Motor neuron (in vitro differentiated cells): ENCODE data around the gene POLR3E. TPM values are rescaled to one million over a fixed set of nuclear protein-coding genes. Genes with fewer than 3 reads are reported as not detected.
A peak's percentile ranks its signal among the peaks of the same experiment; 100 is the strongest.
"Not testable (repeated sequence)": the region's sequence is repeated elsewhere in the genome, so short reads cannot be mapped to it uniquely, and the experiment has no call there.

Experiments
- ATAC-seq, 8 experiments: fragments of 200-7000 bp; cut with Tn5 transposase; replicated peaks in 6 of 8; 2 replicates each; pipeline ENCODE4 v1.8.0; 2021; ENCODE audit warnings: mild to moderate bottlenecking in 8 of 8, moderate library complexity in 8 of 8
- H3K27ac ChIP-seq, 2 donors: fragments of 250-450 bp; sonication (Bioruptor Pico); 2 replicates each; pipeline ENCODE4 v1.9.0; 2021; ENCODE audit warnings: antibody characterized with exemption in 2 of 2, mild to moderate bottlenecking in 2 of 2, moderate library complexity in 1 of 2
- H3K4me1 ChIP-seq, 2 donors: fragments of 250-450 bp; sonication (Bioruptor Pico); replicated peaks in 1 of 2; 2 replicates each; pipeline ENCODE4 v1.6.1; 2021; ENCODE audit warnings: antibody characterized with exemption in 2 of 2, mild to moderate bottlenecking in 2 of 2, moderate library complexity in 1 of 2
- H3K4me3 ChIP-seq, 5 donors: fragments of 250-450 bp; sonication (Bioruptor Pico); 2 replicates each; pipeline ENCODE4 v1.9.0; 2021; ENCODE audit warnings: antibody characterized with exemption in 5 of 5, mild to moderate bottlenecking in 5 of 5, moderate library complexity in 4 of 5
- WGBS, 10 experiments: fragments of 450-650 bp; shearing (Covaris generic); methylation state at CpG; one replicate each; pipeline ENCODE4 v1.0.0; 2022; 5-methylcytosine and 5-hydroxymethylcytosine counted together
- in situ Hi-C, 9 experiments: fragments of 400-800 bp; cut with MboI; loops; one replicate each; pipeline ENCODE4 v1.15.0; 2021; ENCODE audit warnings: low sequenced_read_pairs in 9 of 9, low pct_unique_long_range_greater_than_20kb in 2 of 9; ENCODE audit not compliant: unreplicated experiment in 9 of 9
- total RNA-seq, 8 experiments: library from RNA; unstranded; fragments of 300-600 nt; gene quantifications; 2 replicates each; pipeline versions ENCODE4 v1.2.3 to v1.2.4, GENCODE V29; 2022

Gene POLR3E
- total RNA-seq, 8 experiments from 2014 or later: 20.0 to 65.8 (median 39.4) TPM

DNA sequence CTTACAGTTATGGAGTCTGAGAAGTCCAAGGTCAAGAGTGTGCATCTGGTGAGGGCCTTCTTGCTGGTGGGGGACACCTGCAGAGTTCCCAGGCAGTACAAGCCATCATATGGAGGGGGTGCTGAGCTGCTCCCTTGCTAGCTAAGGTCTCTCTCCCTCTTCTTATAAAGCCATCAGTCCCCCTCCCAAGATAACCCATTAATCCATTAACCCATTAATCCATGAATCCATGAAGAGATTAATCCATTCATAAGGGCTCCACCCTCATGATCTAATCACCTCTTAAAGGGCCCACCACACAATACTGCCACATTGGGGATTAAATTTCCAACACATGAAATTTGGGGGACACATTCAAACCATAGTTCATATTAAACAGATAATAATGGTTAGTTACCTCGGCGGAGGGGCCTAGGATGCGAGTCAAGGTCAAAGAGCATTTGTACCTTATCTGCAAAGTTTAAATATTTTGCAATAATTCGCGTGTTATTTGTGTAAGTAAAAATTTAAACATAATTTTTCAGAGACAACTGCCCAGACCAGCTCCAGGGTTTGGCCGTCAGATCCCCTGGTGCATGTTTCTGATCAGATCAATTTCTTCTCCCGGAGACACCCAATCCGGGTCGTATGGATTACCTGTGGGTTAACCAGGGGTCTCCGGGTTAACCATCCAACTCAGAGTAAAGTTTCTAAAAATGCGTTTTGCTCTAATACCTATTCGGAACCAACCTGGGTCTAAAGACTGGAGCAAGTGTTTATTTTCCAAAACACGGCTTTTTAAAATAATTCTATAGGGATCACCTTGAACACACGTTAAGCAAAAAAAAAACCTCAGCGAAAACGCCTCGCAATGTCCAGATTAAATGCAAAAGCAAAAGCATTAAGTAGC is 740 bp upstream of the POLR3E start:
- WGBS, 10 experiments: 0 to 7% (median 0%) methylated on average over 1 to 16 of the region's 17 CpGs; no CpG with 5 or more reads in 1 of the 10 experiments
- no peak for ATAC-seq
- peak overlapping the region in 1 of 2 donors; percentile 1 for H3K27ac ChIP-seq
- peaks cover 16 to 17% of the 10 kb centered on the region in 2 donors for H3K4me1 ChIP-seq
- peak overlapping the region; percentile 54 to 86 (median 68) for H3K4me3 ChIP-seq
- in situ Hi-C loops: loop anchor here in 5 of 9 experiments (10.0 kb wide), 2 partner anchors 92 to 292 kb away; partner anchors contain the start of genes EEF2K (in 4 of the 5), MOSMO (in 1 of the 5) and PDZD9 (in 1 of the 5)

DNA sequence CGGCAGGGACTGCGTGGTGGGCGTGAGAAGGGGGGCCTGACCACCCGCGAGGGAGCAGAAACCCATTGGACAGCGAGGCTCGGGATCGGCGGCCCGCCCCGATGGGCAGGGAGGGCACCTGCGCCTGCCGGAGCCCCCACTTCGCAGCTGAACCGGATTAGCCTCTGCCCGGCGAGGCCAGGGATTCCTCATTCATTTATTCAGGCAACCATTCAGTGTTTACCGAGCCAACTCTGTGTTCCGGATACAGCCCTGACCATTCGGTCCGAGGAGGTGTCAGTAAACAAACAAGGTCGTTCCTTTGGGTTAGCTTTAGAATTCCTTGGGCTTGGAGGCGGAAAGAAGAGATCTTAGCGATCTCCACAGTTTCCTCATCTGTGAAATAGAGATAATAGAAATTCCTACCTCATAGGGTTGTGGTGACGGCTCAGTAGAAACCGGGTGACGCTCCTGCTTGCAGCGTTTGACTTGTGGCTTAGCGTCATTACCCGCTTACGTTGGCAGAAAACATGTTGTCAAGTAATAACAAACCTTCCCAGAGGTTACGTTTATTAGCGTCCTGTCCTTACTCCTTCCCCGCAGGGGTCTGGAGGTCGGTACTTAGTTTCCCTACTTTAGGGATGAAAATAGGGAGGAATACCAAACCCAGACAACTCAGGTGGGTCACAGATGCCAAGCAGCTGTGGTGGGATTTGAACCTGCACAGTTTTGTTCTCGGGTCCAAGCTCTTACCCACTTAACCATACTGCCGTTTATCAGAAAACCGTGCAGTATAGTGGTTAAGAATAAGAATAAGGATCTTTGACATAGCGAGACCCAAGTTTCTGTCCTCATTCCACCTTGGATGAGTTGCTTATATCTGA is 893 bp downstream of the POLR3E start:
- H3K27ac ChIP-seq: peak overlapping the region; percentile 91 to 97
- WGBS, 10 experiments: 0 to 13% (median 2%) methylated on average over 3 to 23 of the region's 39 CpGs; no CpG with 5 or more reads in 1 of the 10 experiments
- H3K4me1 ChIP-seq: peaks cover 0 to 3% of the 10 kb centered on the region in 2 donors
- in situ Hi-C loops: loop anchor here in 5 of 9 experiments (10.0 kb wide), 2 partner anchors 93 to 293 kb away; partner anchors contain the start of genes EEF2K (in 4 of the 5), MOSMO (in 1 of the 5) and PDZD9 (in 1 of the 5)
- H3K4me3 ChIP-seq: peak overlapping the region; percentile 54 to 86 (median 68)
- peak; percentile 35 to 62 (median 48) for ATAC-seq

DNA sequence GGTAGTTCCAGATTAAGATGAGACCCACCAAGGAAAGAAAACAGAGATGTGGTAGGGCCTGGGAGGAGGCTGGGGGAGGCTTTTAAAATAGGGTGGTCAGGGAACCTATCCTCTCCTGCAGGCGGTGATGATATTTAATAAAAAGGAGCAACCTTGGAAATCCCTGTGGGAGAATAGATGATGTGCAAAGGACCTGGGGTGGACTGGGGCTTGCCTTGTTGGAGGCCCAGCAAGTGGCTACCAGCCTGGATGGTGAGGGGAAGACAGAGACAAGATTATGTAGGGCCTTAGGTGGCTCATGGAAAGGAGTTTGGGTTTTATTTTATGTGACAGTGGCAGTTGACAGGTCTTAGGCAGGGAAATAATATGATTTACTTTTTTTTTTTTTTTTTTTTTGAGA is 1.8 kb downstream of the POLR3E start:
- in situ Hi-C loops: loop anchor here in 5 of 9 experiments (10.0 kb wide), 2 partner anchors 94 to 294 kb away; partner anchors contain the start of genes EEF2K (in 4 of the 5), MOSMO (in 1 of the 5) and PDZD9 (in 1 of the 5)
- H3K27ac ChIP-seq: no peak overlapping the region
- peaks cover 0 to 3% of the 10 kb centered on the region in 2 donors for H3K4me1 ChIP-seq
- H3K4me3 ChIP-seq: peak overlapping the region in 1 of 5 donors; percentile 54
- 80 to 100% (median 100%) methylated on average over 1 of the region's 1 CpG; no CpG with 5 or more reads in 7 of the 10 experiments for WGBS, 10 experiments
- ATAC-seq: no peak

- H3K27ac ChIP-seq: no peak overlapping the region
- WGBS, 10 experiments: 30 to 93% (median 57%) methylated on average over 2 to 7 of the region's 8 CpGs; no CpG with 5 or more reads in 2 of the 10 experiments
Measured at GRCh38 chr16:22300427-22301071, 3.3 kb downstream of the POLR3E start.

DNA sequence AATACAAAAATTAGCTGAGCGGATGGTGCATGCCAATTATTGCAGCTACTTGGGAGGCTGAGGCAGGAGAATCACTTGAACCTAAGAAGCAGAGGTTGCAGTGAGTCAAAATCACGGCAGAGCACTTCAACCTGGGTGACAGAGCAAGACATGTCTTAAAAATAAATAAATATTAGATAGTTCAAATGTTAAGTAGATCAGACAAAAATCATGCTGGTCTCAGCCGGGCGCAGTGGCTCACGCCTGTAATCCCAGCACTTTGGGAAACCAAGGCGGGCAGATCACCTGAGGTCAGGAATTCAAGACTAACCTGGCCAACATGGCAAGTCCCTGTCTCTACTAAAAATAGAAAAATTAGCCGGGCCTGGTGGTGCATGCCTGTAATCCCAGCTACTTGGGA is 4.2 kb downstream of the POLR3E start:
- 60 to 100% (median 100%) methylated on average over 1 to 6 of the region's 7 CpGs; no CpG with 5 or more reads in 2 of the 10 experiments for WGBS, 10 experiments
- H3K4me1 ChIP-seq, in situ Hi-C loops, ATAC-seq, H3K27ac ChIP-seq, H3K4me3 ChIP-seq: not testable (repeated sequence)

More at GRCh38 chr16:22300427-22301071, 3.3 kb downstream of the POLR3E start:
- in situ Hi-C loops: no loop called here
- Histone ChIP-seq H3K4me1 (peaks cover 0 to 3% of the 10 kb centered on the region in 2 donors), H3K4me3 (no peak overlapping the region)
- ATAC-seq: peak in 2 of 8 experiments; percentile 6 to 7

DNA sequence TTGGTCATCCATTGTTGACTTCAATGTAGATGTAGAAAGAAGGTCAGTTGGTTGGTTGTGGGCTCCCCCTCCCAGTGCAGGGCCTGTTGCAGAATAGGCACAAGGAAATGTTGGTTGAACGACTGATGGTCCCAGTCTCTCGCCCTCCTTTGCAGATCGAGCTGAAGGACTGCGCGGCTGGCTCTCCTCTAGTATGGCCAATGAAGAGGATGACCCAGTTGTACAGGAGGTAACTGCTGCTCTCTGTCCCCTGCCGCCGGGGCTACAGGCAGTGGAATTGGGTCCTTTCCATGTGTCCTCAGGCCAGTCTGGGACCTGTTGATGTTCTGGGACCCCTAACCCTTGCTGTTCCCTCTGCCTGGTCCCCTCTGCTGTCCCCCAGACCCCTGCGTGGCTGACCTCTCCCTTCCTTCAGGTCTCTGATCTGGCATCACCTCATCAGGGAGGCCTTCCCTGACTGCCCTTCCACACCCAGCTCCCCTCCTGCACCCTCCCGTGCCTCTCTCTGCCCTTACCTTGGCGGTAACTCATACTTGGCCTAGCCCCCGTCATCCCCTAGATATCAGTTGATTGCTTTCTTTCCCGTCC is 5.7 kb downstream of the POLR3E start:
- in situ Hi-C loops: no loop called here
- WGBS, 10 experiments: 80 to 100% (median 88%) methylated on average over 1 to 6 of the region's 12 CpGs; no CpG with 5 or more reads in 5 of the 10 experiments
- Histone ChIP-seq H3K4me1 (no peaks in the 10 kb centered on the region), H3K4me3 (no peak overlapping the region), H3K27ac (no peak overlapping the region)
- no peak for ATAC-seq

DNA sequence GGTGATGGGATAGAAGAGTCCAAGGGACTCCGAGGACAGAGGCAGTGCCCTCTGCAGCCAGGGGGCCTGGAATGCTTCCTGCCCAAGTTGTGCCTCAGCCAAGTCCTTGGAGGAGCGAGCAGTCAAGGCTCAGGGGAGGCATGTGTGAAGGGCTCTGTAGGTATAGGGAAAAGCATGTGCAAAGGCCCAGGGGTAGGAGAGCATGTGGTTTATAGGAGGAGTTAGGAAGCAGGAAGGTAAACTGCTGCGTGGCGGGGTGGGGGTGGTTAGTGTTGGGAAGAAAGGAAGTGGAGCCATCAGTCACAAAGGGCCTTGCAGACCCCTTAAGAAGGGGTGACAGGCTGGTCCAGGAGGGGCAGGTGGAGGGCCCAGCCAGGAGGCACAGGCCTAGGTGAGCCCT is 7.2 kb downstream of the POLR3E start:
- Histone ChIP-seq H3K4me3 (no peak overlapping the region), H3K27ac (no peak overlapping the region), H3K4me1 (no peaks in the 10 kb centered on the region)
- in situ Hi-C loops: no loop called here
- 100% methylated on average over 1 to 2 of the region's 4 CpGs; no CpG with 5 or more reads in 5 of the 10 experiments for WGBS, 10 experiments
- no peak for ATAC-seq

DNA sequence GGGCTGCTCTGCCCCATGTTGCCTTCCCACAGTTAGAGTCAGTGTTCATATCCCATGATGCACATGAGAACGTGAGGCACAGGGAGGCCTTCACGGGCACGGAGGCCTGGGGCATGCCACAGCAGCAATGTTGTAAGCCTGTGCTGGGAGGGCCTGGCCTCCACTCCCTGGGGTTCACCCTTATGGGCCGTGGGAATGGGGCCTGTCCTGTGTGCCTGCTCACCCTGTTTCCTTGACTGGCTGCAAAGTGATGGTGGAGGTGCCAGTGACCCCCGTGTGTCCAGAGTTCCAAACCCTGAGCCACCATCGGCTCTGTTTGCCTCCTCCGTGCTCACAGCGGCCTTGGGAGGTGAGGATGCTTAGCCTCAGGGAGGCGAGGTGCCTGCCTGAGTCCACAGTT is 9.6 kb downstream of the POLR3E start:
- in situ Hi-C loops: no loop called here
- WGBS, 10 experiments: 68 to 100% (median 94%) methylated on average over 1 to 3 of the region's 9 CpGs; no CpG with 5 or more reads in 6 of the 10 experiments

DNA sequence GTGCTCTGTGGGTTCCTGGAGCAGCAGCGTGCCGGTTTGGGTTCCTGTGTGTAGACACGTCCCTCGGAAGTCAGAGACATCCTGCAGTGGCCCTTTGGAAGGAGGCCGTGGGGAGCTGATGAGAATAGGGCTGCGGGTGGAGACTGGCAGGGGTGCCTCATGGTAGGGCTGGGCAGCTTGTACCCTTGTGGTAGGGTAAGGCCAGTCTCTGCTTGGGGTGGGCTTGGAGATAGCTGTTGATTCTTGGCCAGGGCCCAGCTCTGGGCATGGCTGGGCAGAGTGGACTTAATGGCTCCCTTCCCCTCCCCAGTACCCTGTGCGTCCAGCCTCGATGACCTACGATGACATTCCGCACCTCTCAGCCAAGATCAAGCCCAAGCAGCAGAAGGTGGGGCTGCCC is 10.6 kb downstream of the POLR3E start:
- Histone ChIP-seq H3K4me3 (no peak overlapping the region), H3K27ac (no peak overlapping the region), H3K4me1 (no peaks in the 10 kb centered on the region)
- WGBS, 10 experiments: 80 to 100% (median 85%) methylated on average over 1 to 5 of the region's 10 CpGs; no CpG with 5 or more reads in 5 of the 10 experiments
- in situ Hi-C loops: no loop called here
- no peak for ATAC-seq

More for the DNA sequence above, 9.6 kb downstream of the POLR3E start:
- no peak overlapping the region for H3K27ac ChIP-seq
- no peaks in the 10 kb centered on the region for H3K4me1 ChIP-seq
- no peak for ATAC-seq
- no peak overlapping the region for H3K4me3 ChIP-seq

DNA sequence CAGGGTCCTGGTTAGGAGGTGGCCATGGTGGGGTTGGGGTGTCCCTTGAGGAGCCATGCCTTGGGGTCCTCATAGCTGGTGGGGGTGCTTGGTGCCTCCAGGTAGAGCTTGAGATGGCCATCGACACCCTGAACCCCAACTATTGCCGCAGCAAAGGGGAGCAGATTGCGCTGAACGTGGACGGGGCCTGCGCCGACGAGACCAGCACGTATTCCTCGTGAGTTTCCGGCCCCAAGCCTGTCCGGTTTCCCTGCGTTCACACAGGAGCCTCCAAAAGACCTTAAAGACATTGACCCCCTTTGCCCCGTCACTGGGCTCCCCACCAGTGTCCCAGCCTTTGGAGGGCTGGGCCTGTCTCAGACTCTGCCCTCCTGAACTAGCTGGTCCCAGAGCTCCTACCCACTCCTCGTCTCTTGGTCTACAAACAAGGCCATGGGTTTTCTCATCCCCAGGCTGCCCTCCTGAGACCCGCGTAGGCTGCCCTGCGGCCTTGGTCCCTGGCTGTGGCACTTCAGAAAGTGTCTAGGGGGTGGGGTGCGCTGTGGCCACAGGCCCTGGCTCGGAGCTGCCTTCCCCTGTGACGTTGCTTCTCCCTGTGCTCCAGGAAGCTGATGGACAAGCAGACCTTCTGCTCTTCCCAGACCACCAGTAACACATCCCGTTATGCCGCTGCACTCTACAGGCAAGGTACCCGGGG is 11.8 kb downstream of the POLR3E start:
- Histone ChIP-seq H3K27ac (no peak overlapping the region), H3K4me3 (no peak overlapping the region), H3K4me1 (no peaks in the 10 kb centered on the region)
- WGBS, 10 experiments: 90 to 100% (median 95%) methylated on average over 2 to 6 of the region's 24 CpGs; no CpG with 5 or more reads in 6 of the 10 experiments
- ATAC-seq: no peak
- in situ Hi-C loops: no loop called here

- Histone ChIP-seq H3K4me1 (no peaks in the 10 kb centered on the region), H3K27ac (no peak overlapping the region), H3K4me3 (no peak overlapping the region)
- in situ Hi-C loops: no loop called here
- 80 to 100% (median 98%) methylated on average over 1 to 4 of the region's 4 CpGs; no CpG with 5 or more reads in 6 of the 10 experiments for WGBS, 10 experiments
- no peak for ATAC-seq
Measured at GRCh38 chr16:22311520-22311919, 14.3 kb downstream of the POLR3E start.
